OCI-LY1 (cell line): Measurements from ENCODE around the gene ARHGEF4.

ENCODE experiments used
- CTCF ChIP-seq: fragments of 200-600 bp; sonication (generic), shearing (Covaris generic); IDR thresholded peaks from 2 replicates; pipeline ENCODE4 v1.5.1; 2017; ENCODE audit warnings: mild to moderate bottlenecking, antibody characterized with exemption, low read length, moderate library complexity, mixed read lengths
- EZH2 ChIP-seq: fragments of 200-600 bp; sonication (generic), shearing (Covaris generic); IDR thresholded peaks from 2 replicates; pipeline ENCODE4 v1.8.0; 2017; ENCODE audit warnings: borderline replicate concordance, mixed run types, mild to moderate bottlenecking, antibody characterized with exemption, low read length, moderate library complexity, mixed read lengths

DNA sequence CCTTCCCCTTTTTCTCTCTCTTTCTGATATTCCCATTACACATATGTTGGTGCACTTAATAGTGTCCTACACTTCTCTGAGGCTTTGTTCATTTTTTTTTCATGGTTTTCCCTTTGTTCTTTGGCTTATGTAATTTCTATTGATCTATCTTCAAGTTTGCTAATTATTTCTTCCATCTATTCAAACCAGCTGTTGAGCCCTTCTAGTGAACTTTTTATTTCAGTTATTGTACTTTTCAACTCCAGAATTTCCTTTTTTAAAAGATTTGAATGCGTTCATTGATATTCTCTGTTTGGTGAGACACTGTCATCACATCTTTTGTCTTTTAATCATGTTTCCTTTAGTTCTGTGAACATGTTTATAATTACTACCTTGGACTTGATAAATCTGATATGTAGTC is 118.2 kb downstream of the ARHGEF4 start:
- TF ChIP-seq EZH2 (no peak), CTCF (no peak)
